ENCODE measurements around the gene SIGLEC11. TPM values are rescaled to one million over a fixed set of nuclear protein-coding genes. Genes with fewer than 3 reads are reported as not detected.

The SIGLEC11 gene
- total RNA-seq, 1 donor from 2014 or later: 7.7 TPM

Other genes with a start within 250 kb of the SIGLEC11 start
- gene TSKS, start 197.9 kb downstream of the SIGLEC11 start, total RNA-seq: 1.2 TPM
- gene AP2A1, start 194.2 kb downstream of the SIGLEC11 start, total RNA-seq: 67.6 TPM
- gene FUZ, start 147.9 kb downstream of the SIGLEC11 start, total RNA-seq: 24.0 TPM
- 65.8 TPM for gene MED25, start 142.9 kb downstream of the SIGLEC11 start, total RNA-seq
- 124 TPM for gene PTOV1, start 110.0 kb downstream of the SIGLEC11 start, total RNA-seq
- gene PNKP, start 93.6 kb downstream of the SIGLEC11 start, total RNA-seq: 78.0 TPM
- gene AKT1S1, start 83.8 kb downstream of the SIGLEC11 start, total RNA-seq: 29.7 TPM
- gene TBC1D17, start 83.5 kb downstream of the SIGLEC11 start, total RNA-seq: 53.1 TPM
- gene IL4I1, start 64.3 kb downstream of the SIGLEC11 start, total RNA-seq: 1.6 TPM
- gene ATF5, start 32.0 kb downstream of the SIGLEC11 start, total RNA-seq: 13.8 TPM
- 36.5 TPM for gene NUP62, start 31.7 kb downstream of the SIGLEC11 start, total RNA-seq
- gene VRK3, start 64.2 kb upstream of the SIGLEC11 start, total RNA-seq: 47.1 TPM
- gene ZNF473, start 64.8 kb upstream of the SIGLEC11 start, total RNA-seq: 6.8 TPM
- not detected for gene IZUMO2, start 202.1 kb upstream of the SIGLEC11 start, total RNA-seq
- 113 TPM for gene MYH14, start 242.4 kb upstream of the SIGLEC11 start, total RNA-seq

All from lower lobe of right lung (tissue), 1 donor.